Dermis microvascular lymphatic vessel endothelial cell (primary cell): ENCODE data around the gene EIF5A2. TPM values are rescaled to one million over a fixed set of nuclear protein-coding genes. Genes with fewer than 3 reads are reported as not detected.
"Not testable (repeated sequence)": the region's sequence is repeated elsewhere in the genome, so short reads cannot be mapped to it uniquely, and the experiment has no call there.

ENCODE experiments used
- DNase-seq, 2 donors: peaks; one replicate each; pipeline versions ENCODE4 v3.0.0 to v3.0.0-alpha.2; 2010; ENCODE audit warnings: low read depth in 2 of 2
- total RNA-seq: library from RNA; depleted of rRNA; stranded (reverse); fragments of >200 nt; gene quantifications from 2 replicates; pipeline ENCODE4 v1.2.1, GENCODE V29; 2014

EIF5A2 gene
- total RNA-seq, 1 donor from 2014 or later, result 3.7 TPM

- not testable (repeated sequence) for DNase-seq
These were observed 11.2 kb downstream of the EIF5A2 start for GRCh38 chr3:170897199-170897598.

GRCh38 chr3:170896781-170897180 is 11.7 kb downstream of the EIF5A2 start:
- DNase-seq, result no peak

GRCh38 chr3:170896333-170896732 is 12.1 kb downstream of the EIF5A2 start:
- not testable (repeated sequence) for DNase-seq

GRCh38 chr3:170893895-170894294 is 14.5 kb downstream of the EIF5A2 start:
- DNase-seq, result no peak

- no peak for DNase-seq
These were observed 18.8 kb downstream of the EIF5A2 start for GRCh38 chr3:170889630-170890029.

GRCh38 chr3:170889132-170889531 is 19.3 kb downstream of the EIF5A2 start:
- DNase-seq, result no peak

GRCh38 chr3:170884109-170884930 is 24.1 kb downstream of the EIF5A2 start:
- not testable (repeated sequence) for DNase-seq

- not testable (repeated sequence) for DNase-seq
These were observed 29.7 kb downstream of the EIF5A2 start for GRCh38 chr3:170878688-170879087.

GRCh38 chr3:170877311-170877710 is 31.1 kb downstream of the EIF5A2 start:
- not testable (repeated sequence) for DNase-seq

- no peak for DNase-seq
These were observed 31.9 kb downstream of the EIF5A2 start for GRCh38 chr3:170876537-170876936.

- peak; percentile 84 to 93 for DNase-seq
These were observed 38.5 kb downstream of the EIF5A2 start, which contains the start of gene RPL22L1 for GRCh38 chr3:170869645-170870593. Gene RPL22L1 (minus strand): TSS chr3:170870195. CDS start chr3:170870167, 28 bp downstream.

- peak in 1 of 2 donors; percentile 7 for DNase-seq
These were observed 39.2 kb downstream of the EIF5A2 start for GRCh38 chr3:170869239-170869590.

GRCh38 chr3:170868577-170869238 is 39.7 kb downstream of the EIF5A2 start:
- no peak for DNase-seq

GRCh38 chr3:170867143-170867937 is 41.1 kb downstream of the EIF5A2 start:
- DNase-seq, result no peak

- no peak for DNase-seq
These were observed 41.9 kb downstream of the EIF5A2 start for GRCh38 chr3:170866499-170866898.

- no peak for DNase-seq
These were observed 43.0 kb downstream of the EIF5A2 start for GRCh38 chr3:170865209-170866094.

- no peak for DNase-seq
These were observed 43.8 kb downstream of the EIF5A2 start for GRCh38 chr3:170864525-170865208.

GRCh38 chr3:170863816-170864215 is 44.6 kb downstream of the EIF5A2 start:
- DNase-seq, result no peak
